LNCAP (cell line): ENCODE results near the gene RER1.

Source experiments
- CTCF ChIP-seq: fragments of 450-650 bp; IDR thresholded peaks from 2 replicates; pipeline ENCODE4 v1.5.1; 2017; ENCODE audit warnings: mild to moderate bottlenecking

Gene RER1

GRCh38 chr1:2405588-2406295, 14.1 kb downstream of the RER1 start:
- no peak for TF ChIP-seq CTCF

GRCh38 chr1:2406451-2407041, 14.9 kb downstream of the RER1 start:
- TF ChIP-seq CTCF = no peak

GRCh38 chr1:2407166-2407990, 15.7 kb downstream of the RER1 start:
- TF ChIP-seq CTCF = no peak

GRCh38 chr1:2407991-2408275, 16.3 kb downstream of the RER1 start:
- TF ChIP-seq CTCF = no peak

GRCh38 chr1:2408456-2408855, 16.8 kb downstream of the RER1 start:
- no peak for TF ChIP-seq CTCF

GRCh38 chr1:2408859-2409276, 17.2 kb downstream of the RER1 start:
- TF ChIP-seq CTCF = no peak

GRCh38 chr1:2409745-2410144, 18.1 kb downstream of the RER1 start:
- no peak for TF ChIP-seq CTCF
